Fibroblast of upper back skin (primary cell): Measurements from ENCODE around the gene RUNX2.

Experiments used
- DNase-seq: peaks from one replicate; pipeline ENCODE4 v3.0.0-alpha.2; 2013

Gene RUNX2

GRCh38 chr6:45491048-45491735 is 163.1 kb downstream of the RUNX2 start:
- no peak for DNase-seq

DNA sequence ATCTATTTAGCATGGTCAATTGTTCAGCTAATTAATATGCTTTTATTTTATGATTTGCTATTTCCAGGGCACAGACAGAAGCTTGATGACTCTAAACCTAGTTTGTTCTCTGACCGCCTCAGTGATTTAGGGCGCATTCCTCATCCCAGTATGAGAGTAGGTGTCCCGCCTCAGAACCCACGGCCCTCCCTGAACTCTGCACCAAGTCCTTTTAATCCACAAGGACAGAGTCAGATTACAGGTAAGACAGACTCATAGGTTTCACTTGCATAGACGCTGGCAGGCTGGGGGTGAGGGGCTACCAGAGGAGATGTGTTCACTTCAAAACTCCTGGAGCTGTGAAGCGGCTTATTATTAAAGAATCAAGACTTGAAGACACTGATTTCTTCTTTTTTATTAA is 163.7 kb downstream of the RUNX2 start:
- DNase-seq: no peak

- DNase-seq: no peak
Measured at GRCh38 chr6:45493761-45494160, 165.6 kb downstream of the RUNX2 start.

DNA sequence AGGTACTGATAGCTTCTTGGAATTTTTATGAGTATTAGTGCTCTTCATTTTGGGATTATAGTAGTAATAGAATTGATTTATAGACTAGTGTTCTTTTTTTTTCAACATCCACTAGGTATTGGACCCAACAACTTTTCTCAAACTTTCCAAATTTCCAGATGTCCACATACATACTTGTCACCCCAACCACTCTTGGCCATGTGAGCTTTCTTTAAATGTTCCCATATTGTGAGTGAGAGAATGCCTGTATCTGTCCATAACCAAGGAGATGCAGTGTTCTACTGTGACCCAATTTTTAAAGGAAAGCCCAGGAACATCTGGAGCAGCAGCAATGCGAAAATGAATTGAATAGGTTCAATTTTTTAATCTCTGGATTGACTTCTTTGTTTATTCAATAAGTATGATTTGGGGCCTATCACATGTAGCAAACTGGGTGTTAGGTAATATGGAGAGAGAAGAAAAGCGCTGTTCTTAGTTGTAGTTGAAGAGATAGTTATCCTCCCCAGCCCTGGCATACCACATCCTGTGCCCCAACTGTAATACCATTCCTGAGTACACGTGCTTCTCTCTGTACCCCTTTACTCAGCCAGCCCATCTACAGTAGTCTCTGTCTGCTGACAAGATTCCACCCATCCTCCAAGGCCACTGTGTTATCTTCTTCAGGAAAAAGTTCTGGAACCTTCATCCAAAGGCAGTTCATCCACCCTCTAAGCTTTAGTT is 166.4 kb downstream of the RUNX2 start:
- DNase-seq: no peak

DNA sequence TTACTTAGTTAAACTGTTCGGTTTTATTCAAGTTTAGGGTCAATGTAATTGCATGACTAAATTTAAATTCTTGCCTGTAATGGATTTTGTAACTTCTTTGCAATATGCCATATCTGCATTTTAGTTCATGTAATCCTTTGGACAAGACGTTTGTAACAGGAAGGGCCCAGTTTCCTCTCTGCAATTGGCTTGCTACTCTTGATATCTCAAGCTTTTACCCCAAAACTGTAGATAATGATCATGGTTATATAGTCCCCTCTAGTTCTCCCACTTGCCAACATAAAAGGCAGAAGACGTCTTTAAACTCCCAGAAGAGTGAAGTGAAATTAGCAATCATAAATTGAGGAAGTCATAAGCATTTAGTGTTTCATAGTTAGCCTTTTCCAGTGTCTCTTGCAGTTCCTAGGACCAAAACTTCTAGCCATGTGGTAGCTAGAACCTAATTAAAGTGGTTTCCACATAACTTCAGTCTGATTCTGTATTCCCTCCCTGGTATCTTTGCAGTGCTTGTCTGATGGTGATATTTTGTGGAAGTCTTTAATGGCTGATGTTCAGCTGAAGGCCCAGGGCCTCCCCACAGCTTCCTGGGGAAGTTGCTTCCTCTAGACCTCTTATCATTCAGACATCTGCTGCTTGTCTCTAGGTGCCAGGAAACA is 167.4 kb downstream of the RUNX2 start:
- no peak for DNase-seq

- no peak for DNase-seq
Measured at GRCh38 chr6:45496085-45496433, 167.9 kb downstream of the RUNX2 start.

GRCh38 chr6:45498591-45498990 is 170.5 kb downstream of the RUNX2 start:
- no peak for DNase-seq

- no peak for DNase-seq
Measured at GRCh38 chr6:45500924-45501816, 173.0 kb downstream of the RUNX2 start.

GRCh38 chr6:45502456-45502855 is 174.3 kb downstream of the RUNX2 start:
- no peak for DNase-seq

DNA sequence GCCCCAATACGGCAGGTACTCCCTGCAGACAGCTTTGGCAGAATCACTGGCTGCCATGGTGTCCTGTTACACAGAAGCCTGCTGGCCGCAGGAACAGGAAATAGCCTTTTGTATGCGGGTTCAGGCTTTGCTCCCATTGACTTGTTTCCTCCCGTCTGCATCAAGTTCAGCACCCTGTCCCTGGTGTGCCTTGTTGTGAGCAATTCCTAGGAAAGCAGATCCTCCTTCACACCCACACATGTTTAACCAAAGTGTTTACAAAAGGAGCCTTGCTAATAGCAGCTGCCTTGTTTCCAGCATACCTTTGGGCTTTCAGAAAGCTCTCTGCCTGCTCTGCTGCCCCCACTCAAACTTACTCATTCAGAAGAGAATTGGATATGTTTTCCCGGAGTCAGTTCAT is 176.8 kb downstream of the RUNX2 start:
- peak; percentile 72 for DNase-seq

GRCh38 chr6:45505470-45505869 is 177.3 kb downstream of the RUNX2 start:
- DNase-seq: no peak

DNA sequence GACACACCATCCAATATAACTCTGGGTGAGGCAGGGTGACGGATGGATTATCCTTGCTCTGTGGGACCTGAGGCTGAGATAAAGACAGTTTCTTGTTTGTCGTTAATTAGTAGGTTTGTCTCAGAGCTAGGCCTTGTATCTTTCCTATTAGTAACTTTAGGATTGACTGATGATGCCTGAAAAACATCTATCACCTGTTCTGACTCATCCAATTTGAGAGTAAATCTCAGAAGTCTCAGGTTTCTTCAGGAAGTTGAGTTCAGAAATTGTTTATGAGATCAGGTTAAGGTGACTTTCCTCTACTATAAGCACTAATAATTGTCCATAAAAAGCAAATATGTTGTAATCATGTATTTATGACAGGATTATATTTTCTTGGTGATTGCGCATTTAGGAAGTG is 179.1 kb downstream of the RUNX2 start:
- DNase-seq: no peak

DNA sequence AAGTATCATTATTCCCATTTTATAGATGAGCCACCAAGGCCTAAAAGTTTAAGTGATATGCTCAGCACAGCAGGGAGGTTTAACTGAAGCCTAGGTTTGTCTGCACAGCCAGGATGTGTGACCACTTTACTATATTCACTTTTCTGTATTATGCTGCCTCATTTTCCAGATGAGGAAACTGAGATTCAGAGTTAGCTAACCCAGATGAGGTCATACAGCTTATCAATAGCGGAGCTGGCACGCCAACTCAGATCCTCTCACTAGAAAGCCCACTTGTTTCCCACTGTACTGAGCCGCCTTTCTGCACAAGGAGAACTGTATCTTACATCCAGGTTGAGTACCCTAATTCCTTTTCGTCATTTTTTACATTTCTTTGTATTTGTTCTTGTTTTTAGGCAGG is 181.3 kb downstream of the RUNX2 start:
- DNase-seq: no peak

DNA sequence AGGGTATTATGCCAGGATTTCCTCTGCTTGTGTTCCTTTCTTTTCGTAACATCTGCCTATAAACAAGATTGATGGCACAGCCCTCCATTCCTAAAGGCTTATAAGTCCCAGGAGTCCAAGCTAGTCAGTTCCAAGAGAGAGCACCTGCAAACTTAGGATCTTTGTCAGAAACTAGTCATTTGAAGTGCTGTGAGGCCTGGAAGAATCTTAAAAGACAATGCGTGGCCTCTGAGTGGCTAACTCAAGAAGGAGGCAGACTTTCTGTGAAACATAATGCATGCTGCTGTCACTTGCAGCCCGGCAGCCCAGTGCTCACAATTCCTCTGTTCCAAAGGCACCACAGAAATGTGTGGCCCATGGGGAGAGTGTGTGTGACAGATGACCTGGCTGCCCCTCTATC is 184.6 kb downstream of the RUNX2 start:
- DNase-seq: no peak

DNA sequence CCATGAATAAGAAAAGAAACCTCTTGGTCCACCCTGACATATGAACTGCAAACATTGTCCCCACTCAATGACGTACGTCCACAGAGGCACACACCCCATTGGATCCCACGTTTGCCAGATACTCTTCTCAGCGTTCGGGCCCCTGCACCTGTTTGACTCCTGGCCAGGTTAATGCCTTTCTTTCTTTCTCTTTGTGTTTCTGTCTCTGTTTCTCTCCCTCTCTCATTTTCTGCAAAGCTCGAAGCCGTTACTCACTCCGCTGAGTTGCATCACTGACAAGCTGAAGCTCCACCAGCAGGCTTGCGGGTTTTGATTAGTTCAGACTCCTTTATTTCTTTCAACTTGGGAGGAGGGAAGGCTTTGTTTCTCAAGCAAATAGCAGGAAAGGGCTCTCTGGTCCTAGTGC is 185.1 kb downstream of the RUNX2 start:
- peak; percentile 56 for DNase-seq

DNA sequence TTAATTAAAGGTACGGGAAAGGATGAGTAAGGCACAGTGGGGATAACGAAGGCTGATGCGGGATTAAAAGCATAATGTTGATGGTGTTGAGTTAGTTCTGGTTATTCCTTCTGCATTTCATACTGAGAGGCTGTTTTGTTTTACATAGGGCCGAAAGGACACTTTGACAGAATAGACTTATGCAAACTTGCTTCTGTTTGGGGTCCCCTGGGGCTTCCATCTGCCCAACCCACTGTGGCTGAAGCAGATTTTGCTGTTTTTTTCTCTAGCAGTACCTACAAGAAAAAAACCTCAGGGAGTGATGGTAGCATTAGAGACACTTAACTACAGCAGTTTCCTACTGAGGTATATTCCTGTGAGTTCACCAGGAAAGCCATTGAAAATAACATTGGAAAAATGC is 185.7 kb downstream of the RUNX2 start:
- DNase-seq: no peak

- DNase-seq: no peak
Measured at GRCh38 chr6:45514454-45515230, 186.5 kb downstream of the RUNX2 start.

- no peak for DNase-seq
Measured at GRCh38 chr6:45518013-45518720, 190.0 kb downstream of the RUNX2 start.

DNA sequence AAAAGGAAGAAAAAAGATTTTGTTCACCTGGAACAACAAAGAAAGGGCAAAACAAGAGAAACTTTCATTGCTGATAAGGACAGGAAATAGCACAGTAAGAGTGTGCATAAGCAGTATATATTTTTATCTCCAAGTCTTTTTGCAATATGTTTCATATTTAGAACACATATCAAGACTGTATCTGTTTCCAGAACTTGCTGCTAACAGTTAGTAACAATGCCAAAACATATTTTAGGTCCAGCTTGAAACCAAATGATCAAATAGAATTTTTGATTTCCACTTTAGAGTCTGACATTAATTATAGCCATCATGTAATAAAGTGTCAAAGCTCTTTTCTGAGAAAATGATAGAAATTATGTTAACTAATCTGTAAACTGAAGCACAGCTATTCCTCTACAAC is 193.1 kb downstream of the RUNX2 start:
- no peak for DNase-seq

- no peak for DNase-seq
Measured at GRCh38 chr6:45522486-45522885, 194.4 kb downstream of the RUNX2 start.

DNA sequence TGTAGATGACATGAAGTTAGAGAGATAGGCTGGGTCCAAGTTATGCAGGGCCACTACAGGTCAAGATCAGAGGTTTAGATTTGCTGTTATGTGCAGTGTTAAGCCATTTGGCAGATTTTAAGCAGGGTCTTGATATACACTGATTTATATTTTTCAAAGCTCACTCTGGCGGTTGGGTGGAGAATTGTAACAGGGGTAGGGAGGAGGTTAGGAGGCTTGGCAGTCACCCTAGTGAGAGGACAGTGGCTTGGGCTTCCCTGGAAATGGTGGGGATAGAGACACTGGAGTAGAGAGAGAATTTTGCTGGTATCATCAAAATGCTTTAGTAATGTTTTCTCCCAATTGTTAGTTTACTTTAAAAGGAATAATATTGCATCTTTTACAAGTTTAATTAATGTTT is 199.1 kb downstream of the RUNX2 start:
- no peak for DNase-seq
